ENCODE data around the gene ZMAT5. TPM values are rescaled to one million over a fixed set of nuclear protein-coding genes. Genes with fewer than 3 reads are reported as not detected.
"Not testable (repeated sequence)": the region's sequence is repeated elsewhere in the genome, so short reads cannot be mapped to it uniquely, and the experiment has no call there.

The ZMAT5 gene
- total RNA-seq, 2 donors from 2014 or later, result 9.1 to 9.9 TPM

DNA sequence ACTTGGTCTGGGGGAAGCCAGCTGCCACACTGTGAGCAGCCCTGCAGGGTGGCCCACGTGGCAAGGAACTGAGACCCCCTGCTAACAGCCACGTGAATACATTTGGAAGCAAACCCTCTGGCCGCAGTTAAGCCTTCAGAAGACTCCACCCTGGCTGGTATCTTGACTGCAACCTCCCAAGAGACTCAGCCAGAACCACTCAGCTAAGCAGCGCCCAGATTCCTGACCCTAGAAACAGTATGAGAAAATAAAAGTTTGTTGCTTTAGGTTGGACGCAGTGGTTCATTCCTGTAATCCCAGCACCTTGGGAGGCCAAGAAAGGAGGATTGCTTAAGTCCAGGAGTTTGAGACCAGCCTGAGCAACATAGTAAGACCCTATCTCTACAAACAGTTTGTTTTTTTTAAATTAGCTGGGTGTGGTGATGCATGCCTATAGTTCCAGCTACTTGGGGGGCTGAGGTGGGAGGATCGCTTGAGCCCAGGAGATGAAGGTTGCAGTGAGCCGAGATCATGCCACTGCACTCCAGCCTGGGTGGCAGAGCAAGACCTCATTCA is 8.7 kb downstream of the ZMAT5 start:
- H3K4me1 ChIP-seq, result no peaks in the 10 kb centered on the region
- intact Hi-C loops (cut with DNase I), result no loop called here
- H3K4me3 ChIP-seq, result no peak overlapping the region
- DNase-seq, result no peak
- no peak for ATAC-seq
- H3K27me3 ChIP-seq, result no peaks in the 10 kb centered on the region
- no peaks in the 10 kb centered on the region for H3K36me3 ChIP-seq (replicated peaks in 1 of 2; ENCODE audit: insufficient read depth in 1 of 2, low read depth in 2 of 2)
- H3K9me3 ChIP-seq, result no peaks in the 10 kb centered on the region
- no peak overlapping the region for H3K27ac ChIP-seq
- 80 to 83% methylated on average over 7 of the region's 7 CpGs for WGBS, 2 donors
- TF ChIP-seq, protein P1, sequence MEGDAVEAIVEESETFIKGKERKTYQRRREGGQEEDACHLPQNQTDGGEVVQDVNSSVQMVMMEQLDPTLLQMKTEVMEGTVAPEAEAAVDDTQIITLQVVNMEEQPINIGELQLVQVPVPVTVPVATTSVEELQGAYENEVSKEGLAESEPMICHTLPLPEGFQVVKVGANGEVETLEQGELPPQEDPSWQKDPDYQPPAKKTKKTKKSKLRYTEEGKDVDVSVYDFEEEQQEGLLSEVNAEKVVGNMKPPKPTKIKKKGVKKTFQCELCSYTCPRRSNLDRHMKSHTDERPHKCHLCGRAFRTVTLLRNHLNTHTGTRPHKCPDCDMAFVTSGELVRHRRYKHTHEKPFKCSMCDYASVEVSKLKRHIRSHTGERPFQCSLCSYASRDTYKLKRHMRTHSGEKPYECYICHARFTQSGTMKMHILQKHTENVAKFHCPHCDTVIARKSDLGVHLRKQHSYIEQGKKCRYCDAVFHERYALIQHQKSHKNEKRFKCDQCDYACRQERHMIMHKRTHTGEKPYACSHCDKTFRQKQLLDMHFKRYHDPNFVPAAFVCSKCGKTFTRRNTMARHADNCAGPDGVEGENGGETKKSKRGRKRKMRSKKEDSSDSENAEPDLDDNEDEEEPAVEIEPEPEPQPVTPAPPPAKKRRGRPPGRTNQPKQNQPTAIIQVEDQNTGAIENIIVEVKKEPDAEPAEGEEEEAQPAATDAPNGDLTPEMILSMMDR (IDR thresholded peaks at IDR 0.05), result no peak
- no peak for TF ChIP-seq POLR2A (IDR thresholded peaks at IDR 0.05)

DNA sequence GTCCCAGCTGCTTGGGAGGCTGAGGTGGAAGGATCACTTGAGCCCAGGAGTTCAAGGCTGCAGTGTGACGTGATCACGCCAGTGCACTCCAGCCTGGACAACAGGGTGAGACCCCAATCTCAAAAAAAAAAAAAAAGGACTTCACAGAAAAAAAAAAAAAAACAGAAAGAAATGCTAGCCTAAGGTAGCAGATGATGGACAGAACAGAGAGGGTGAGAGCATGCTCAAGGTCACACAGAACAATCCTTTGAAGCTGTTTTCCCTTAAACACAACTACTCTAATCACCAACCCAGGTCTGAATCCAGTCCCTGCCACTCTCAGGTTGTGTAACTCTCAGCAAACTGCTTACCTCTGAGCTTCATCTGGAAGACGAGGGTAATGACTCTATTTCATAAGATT is 9.7 kb downstream of the ZMAT5 start:
- H3K27me3 ChIP-seq, result no peaks in the 10 kb centered on the region
- H3K27ac ChIP-seq, result no peak overlapping the region
- TF ChIP-seq POLR2A (IDR thresholded peaks at IDR 0.05), result no peak
- TF ChIP-seq, protein P1 (IDR thresholded peaks at IDR 0.05), result no peak
- H3K4me1 ChIP-seq, result no peaks in the 10 kb centered on the region
- H3K36me3 ChIP-seq (replicated peaks in 1 of 2; ENCODE audit: insufficient read depth in 1 of 2, low read depth in 2 of 2), result no peaks in the 10 kb centered on the region
- H3K4me3 ChIP-seq, result no peak overlapping the region
- H3K9me3 ChIP-seq, result no peaks in the 10 kb centered on the region
- no peak for DNase-seq
- 91% methylated on average over 3 of the region's 3 CpGs for WGBS, 2 donors
- no peak for ATAC-seq
- intact Hi-C loops (cut with DNase I), result no loop called here

DNA sequence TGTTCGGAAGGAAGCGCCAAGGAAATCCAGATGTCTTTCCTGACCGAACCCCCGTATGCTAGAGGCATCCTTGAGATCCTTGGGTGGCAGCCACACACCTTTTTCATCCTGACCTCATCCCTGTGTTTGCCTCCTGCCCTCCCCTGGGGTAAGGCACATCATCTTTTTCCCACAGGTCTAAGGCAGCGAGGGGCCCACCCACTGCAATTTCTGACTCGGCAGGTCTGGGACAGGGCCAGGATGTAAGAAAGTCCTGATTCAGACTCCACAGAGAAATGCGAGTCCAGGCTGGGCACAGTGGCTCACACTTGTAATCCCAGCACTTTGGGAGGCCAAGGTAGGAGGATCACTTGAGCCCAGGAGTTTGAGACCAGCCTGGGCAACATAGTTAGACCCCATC is 10.5 kb downstream of the ZMAT5 start:
- ATAC-seq (no peak), DNase-seq (no peak)

DNA sequence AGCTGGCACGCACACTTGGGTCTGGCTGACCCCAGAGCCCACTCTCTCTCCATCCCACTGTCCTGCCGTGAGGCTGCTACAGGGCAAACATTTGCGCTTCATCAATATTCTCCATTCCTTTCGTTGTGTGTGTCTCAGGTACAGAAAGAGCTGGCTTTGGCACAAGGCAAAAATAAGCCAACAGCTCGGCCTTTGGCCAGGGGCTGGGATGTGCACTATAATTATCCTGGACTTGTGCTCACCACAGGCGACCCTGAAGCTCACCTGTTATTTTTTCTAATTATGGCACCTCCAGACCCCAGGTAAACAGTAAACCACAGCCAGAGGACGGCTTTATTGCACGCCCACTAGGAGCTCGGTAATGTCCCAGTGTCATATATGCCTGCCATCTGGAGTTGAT is 10.9 kb downstream of the ZMAT5 start:
- no peaks in the 10 kb centered on the region for H3K27me3 ChIP-seq
- no peaks in the 10 kb centered on the region for H3K4me1 ChIP-seq
- WGBS, 2 donors, result 86 to 89% methylated on average over 7 to 8 of the region's 9 CpGs
- DNase-seq (no peak), ATAC-seq (no peak)
- H3K4me3 ChIP-seq, result no peak overlapping the region
- H3K27ac ChIP-seq, result no peak overlapping the region
- TF ChIP-seq, protein P1 (IDR thresholded peaks at IDR 0.05), result no peak
- TF ChIP-seq POLR2A (IDR thresholded peaks at IDR 0.05), result no peak
- no peaks in the 10 kb centered on the region for H3K36me3 ChIP-seq (replicated peaks in 1 of 2; ENCODE audit: insufficient read depth in 1 of 2, low read depth in 2 of 2)
- intact Hi-C loops (cut with DNase I), result no loop called here
- no peaks in the 10 kb centered on the region for H3K9me3 ChIP-seq

More for the DNA sequence above, 10.5 kb downstream of the ZMAT5 start:
- Histone ChIP-seq H3K27ac (no peak overlapping the region), H3K4me3 (no peak overlapping the region), H3K9me3 (no peaks in the 10 kb centered on the region), H3K4me1 (no peaks in the 10 kb centered on the region), H3K36me3 (replicated peaks in 1 of 2; ENCODE audit: insufficient read depth in 1 of 2, low read depth in 2 of 2) (no peaks in the 10 kb centered on the region), H3K27me3 (no peaks in the 10 kb centered on the region)
- intact Hi-C loops (cut with DNase I), result no loop called here
- TF ChIP-seq POLR2A (IDR thresholded peaks at IDR 0.05), result no peak
- TF ChIP-seq, protein P1 (IDR thresholded peaks at IDR 0.05), result no peak
- WGBS, 2 donors, result 86% methylated on average over 5 to 7 of the region's 7 CpGs

DNA sequence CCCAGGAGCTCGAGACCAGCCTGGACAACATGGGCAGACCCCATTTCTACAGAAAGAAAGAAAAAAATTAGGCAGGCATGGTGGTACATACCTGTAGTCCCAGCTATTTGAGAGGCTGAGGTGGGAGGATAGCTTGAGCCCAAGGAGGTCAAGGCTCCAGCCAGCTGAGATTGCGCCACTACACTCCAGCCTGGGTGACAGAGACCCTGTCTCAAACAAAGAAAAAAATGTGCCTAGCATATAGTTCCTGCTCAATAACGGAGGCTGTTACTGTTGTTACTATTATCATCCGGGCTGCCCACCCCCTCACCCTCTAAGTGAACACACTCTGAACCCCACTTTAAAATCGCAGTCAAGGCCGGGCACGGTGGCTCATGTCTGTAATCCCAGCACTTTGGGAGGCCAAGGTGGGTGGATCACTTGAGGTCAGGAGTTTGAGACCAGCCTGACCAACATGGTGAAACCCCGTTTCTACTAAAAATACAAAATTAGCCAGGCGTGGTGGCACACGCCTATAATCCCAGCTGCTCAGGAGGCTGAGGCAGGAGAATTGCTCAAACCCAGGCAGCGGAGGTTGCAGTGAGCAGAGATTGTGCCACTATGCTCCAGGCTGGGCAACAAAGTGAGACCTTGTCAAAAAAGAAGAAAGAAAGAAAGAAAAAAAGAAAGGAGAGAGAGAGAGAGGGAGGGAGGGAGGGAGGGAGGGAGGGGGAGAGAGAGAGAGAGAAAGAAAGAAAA is 12.0 kb downstream of the ZMAT5 start:
- intact Hi-C loops (cut with DNase I), result not testable (repeated sequence)

More for the DNA sequence above, 12.0 kb downstream of the ZMAT5 start:
- WGBS, 2 donors, result 89 to 91% methylated on average over 11 of the region's 11 CpGs
- DNase-seq; H3K27me3 ChIP-seq; ATAC-seq; H3K4me1 ChIP-seq; H3K9me3 ChIP-seq; H3K36me3 ChIP-seq (replicated peaks in 1 of 2; ENCODE audit: insufficient read depth in 1 of 2, low read depth in 2 of 2); H3K27ac ChIP-seq; H3K4me3 ChIP-seq: not testable (repeated sequence)
